Activated T-helper 1 cell treated with Interleukin-2 at 50 U/mL for 16 hours (primary cell): ENCODE data around the gene LDAH.
"Not testable (repeated sequence)": the region's sequence is repeated elsewhere in the genome, so short reads cannot be mapped to it uniquely, and the experiment has no call there.

Source experiments
- DNase-seq: peaks from one replicate; pipeline ENCODE4 v3.0.0-alpha.2; 2020; ENCODE audit warnings: low read depth

Gene LDAH

DNA sequence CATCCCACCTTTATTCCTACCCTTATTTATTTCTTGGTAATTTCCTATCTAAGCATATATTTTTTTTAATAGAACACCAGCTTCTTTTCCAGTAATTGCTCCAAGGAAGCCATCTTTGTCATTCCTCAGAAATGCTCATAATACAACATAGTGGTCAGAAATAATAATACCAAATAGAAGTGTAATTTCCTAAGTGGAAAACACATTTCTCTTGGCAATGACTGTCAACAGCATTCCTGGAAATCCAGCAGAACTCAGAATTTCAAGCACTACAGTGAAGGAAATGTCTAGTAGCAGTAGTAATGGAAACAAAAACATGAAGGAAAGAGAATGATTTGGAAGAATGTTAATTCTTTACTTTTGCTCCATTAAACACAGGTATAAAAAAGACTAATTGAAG, 99.4 kb downstream of the LDAH start:
- DNase-seq: no peak

DNA sequence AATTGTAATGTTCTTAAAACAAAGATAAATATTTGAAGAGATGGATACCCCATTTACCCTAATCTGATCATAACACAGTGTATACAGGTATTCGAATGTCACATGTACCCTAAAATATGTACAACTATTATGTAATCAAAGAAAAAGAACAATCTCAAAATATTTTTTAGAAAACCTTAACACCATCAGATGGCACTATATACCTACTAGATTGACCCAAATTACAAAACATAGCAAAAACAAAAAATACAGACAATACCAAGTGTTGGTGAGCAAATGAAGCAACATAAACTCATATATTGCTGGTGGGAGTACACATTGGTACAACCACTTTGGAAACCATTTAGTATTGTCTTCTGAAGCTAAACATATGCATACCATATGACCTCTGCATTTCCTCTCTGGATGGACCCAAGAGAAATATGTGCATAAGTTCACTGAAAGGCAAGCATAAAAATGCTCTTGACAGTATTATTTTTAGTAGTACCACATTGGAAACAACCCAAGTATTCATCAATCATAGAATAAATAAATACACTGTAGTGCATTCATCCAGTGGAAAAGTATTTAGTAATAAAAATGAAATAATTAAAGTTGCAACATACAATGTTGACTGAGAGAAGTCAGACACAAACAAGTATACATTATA, 100.2 kb downstream of the LDAH start:
- DNase-seq: no peak

- DNase-seq: no peak
Observed at GRCh38 chr2:20717641-20718040, 105.3 kb downstream of the LDAH start.

DNA sequence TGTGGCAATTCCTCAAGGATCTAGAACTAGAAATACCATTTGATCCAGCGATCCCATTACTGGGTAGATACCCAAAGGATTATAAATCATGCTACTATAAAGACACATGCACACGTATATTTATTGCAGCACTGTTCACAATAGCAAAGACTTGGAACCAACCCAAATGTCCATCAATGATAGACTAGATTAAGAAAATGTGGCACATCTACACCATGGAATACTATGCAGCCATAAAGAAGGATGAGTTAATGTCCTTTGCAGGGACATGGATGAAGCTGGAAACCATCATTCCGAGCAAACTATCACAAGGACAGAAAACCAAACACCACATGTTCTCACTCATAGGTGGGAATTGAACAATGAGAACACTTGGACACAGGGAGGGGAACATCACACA, 106.7 kb downstream of the LDAH start:
- not testable (repeated sequence) for DNase-seq

DNA sequence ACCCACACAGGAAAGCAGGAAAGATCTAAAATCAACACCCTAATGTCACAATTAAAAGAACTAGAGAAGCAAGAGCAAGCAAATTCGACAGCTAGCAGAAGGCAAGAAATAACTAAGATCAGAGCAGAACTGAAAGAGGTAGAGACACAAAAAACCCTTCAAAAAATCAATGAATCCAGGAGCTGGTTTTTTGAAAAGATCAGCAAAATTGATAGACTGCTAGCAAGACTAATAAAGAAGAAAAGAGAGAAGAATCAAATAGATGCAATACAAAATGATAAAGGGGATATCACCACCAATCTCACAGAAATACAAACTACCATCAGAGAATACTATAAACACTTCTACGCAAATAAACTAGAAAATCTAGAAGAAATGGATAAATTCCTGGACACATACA, 108.5 kb downstream of the LDAH start:
- not testable (repeated sequence) for DNase-seq

GRCh38 chr2:20713585-20713984, 109.3 kb downstream of the LDAH start:
- DNase-seq: not testable (repeated sequence)

GRCh38 chr2:20711641-20712040, 111.3 kb downstream of the LDAH start:
- not testable (repeated sequence) for DNase-seq

GRCh38 chr2:20707601-20708000, 115.3 kb downstream of the LDAH start:
- no peak for DNase-seq

DNA sequence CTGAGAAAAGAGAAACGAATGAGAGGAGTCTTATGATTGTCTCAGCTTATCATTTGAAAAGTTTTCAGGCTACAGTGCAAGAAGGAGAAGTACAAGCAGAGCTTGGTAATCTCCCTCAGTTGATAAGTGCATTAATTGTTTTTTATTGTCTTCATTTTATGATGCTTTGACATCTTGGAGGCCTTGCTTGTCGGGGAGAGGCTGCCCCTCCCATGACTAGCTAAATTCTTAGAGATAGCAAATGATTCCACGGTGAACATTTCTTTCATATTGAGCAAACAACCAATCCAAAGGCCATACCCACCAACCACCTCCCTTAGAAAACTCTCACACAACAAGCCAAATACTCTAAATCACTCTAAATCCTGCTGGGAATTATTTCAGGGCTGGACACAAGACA, 116.1 kb downstream of the LDAH start:
- DNase-seq: no peak

DNA sequence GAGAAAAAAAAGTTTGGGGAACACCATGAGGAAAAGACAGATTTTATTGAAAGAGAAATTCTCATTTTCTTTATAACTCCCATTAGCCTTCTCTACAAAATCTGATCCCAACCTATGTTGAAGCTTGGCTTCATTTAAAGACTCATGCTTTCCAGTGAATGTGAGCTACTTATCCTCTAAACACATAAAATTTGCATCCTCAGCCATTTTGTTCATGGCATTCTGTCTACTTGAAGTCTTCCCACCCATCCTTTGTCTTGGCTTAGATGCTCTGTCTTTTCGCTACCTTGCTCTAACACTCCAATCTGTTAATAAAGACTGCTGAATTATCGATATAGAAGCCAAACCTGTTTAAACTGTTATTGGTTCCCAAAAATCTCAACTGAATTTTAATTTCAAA, 116.7 kb downstream of the LDAH start:
- no peak for DNase-seq

DNA sequence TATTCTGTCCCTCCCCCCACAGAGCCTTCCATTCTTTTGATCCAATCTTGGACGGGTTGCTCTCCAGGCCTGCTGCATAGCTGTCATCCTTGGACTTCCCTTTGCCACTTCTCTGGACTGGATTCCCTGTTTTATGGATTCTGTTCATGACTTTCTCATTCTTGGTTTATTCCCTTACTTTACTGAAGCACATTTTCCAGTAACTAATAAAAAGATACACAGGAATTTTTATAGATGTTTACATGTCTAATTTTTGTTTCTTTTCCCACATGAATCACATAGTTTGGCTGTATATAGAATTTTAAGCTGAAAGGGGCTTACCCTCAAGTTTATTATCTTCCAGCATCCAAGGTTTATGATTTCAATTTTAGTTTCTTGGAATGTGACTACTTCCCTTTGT, 118.0 kb downstream of the LDAH start:
- DNase-seq: no peak

GRCh38 chr2:20702563-20702962, 120.3 kb downstream of the LDAH start:
- no peak for DNase-seq

GRCh38 chr2:20698916-20699613, 123.8 kb downstream of the LDAH start:
- DNase-seq: no peak

GRCh38 chr2:20697322-20697934, 125.5 kb downstream of the LDAH start:
- DNase-seq: no peak

DNA sequence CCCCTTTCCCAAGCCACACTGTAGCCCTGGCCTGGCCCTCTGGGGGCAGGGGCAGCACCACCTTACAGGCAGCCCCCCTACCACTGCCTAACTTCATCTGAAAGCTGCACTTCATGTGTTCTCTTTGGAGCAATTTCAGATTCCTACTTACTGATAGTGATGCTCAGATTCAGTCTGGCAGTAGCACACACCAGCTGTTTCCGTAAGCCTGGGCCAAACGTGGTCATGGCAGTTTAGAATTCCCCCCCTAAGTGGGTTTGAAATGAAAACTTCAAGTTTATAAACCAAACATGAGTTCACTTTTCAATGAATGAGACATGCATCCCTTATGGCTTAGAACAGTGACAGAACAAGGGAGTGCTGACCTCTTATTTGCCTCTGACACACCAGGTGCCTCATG, 126.5 kb downstream of the LDAH start:
- DNase-seq: no peak

DNA sequence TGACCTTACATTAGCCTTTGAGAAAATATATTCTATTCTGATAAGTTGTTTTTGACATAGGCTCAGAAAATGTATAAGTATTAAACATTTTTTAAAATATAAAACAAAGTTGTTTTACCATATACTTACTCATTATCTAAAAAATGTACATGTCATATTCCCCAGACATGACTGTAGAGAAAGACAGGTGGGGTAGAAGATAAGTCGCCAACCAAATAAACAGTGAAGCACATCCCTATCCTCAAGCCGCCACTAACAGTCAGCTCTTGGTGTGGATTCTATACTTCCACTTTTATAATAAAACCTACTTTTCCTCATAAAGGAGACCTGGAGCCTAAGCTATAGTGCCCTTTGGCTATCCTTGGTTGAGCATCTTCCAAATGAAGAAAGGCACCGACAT, 129.6 kb downstream of the LDAH start:
- no peak for DNase-seq

DNA sequence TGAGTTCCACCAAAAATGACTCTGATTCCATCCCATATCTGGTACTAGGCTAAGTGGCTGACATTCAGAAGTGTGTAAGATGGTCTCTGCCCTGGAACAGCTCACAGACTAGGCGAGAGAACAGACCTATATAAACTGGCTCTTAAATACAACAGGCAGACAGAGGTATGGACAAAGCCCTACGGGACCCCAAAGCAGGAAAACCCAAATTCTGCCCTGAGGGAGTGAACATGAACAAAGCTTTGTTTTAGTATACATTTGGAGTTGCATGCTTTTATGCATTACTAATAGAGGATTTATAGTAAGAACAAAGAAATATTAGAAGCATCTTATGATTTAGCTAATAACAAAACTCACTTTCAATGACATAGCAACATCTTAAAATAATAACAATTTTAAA, 130.8 kb downstream of the LDAH start:
- DNase-seq: no peak

DNA sequence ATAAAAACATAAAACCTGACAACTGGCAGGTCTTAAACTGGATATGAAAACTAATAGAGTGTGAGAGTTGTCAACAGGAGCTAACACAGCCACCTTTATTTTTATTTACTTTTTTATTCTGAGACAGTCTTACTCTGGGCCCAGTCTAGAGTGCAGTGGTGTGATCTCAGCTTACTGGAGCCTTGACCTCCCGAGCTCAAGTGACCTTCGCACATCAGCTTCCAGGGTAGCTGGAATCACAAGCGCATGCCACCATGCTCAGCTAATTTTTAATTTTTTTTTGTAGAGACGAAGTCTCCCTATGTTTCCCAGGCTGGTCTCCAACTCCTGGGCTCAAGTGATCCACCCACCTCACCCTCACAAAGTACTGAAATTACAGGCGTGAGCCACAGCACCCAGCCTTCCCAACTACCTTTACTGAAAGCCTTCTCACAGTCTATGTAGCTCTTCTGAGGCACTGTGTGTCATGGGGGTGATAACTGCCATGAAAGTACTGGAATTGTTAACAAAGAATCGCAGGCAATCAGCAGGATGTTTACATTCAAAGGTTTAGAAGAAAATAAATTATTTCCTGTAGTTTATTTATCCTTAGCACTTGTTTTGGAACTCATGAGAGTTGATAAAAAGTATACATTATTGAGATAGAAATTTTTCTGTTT, 131.7 kb downstream of the LDAH start:
- DNase-seq: no peak

- no peak for DNase-seq
Observed at GRCh38 chr2:20689428-20690264, 133.3 kb downstream of the LDAH start.

GRCh38 chr2:20687260-20687832, 135.6 kb downstream of the LDAH start:
- DNase-seq: no peak

DNA sequence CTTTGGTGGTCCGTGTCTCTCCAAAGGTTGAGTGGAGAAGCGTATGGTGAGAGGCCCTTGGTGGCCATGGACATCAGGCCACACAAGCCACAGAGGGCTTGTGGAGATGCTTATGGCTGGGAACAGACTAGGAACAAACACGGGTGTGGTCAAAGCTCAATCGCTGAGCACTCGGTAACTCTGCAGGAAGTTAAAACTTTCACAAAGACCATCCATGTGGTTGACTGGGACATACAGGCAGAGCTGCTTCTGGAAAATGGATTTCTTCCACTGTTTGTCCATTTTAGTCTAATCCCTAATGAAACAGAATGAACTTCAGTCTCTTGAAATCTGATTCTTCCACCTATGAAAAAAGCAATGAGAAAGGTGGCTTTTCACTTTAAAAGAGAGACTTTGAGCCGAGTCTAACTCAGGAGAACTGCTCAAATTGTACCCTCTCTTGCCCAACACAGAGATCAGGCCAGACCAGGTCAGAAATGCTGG, 138.3 kb downstream of the LDAH start:
- DNase-seq: no peak
